HG02852 (cell line): ENCODE results near the gene AMOTL1.
A peak's percentile ranks its signal among the peaks of the same experiment; 100 is the strongest.

Experiments
- ATAC-seq: cut with Tn5 transposase; IDR thresholded peaks from one replicate; pipeline ENCODE4 v1.9.1; 2021; ENCODE audit warnings: mild to moderate bottlenecking, moderate library complexity; ENCODE audit not compliant: unreplicated experiment

AMOTL1 gene

GRCh38 chr11:94767291-94767690 is 865 bp upstream of the AMOTL1 start:
- ATAC-seq, result no peak

- peak; percentile 31 for ATAC-seq
Measured at GRCh38 chr11:94768602-94769541, 716 bp downstream of the AMOTL1 start.

GRCh38 chr11:94769880-94770279 is 1.7 kb downstream of the AMOTL1 start:
- no peak for ATAC-seq

GRCh38 chr11:94770563-94771120 is 2.5 kb downstream of the AMOTL1 start:
- no peak for ATAC-seq

- no peak for ATAC-seq
Measured at GRCh38 chr11:94771390-94771789, 3.2 kb downstream of the AMOTL1 start.

GRCh38 chr11:94771951-94772350 is 3.8 kb downstream of the AMOTL1 start:
- ATAC-seq, result no peak

GRCh38 chr11:94773842-94774241 is 5.7 kb downstream of the AMOTL1 start:
- no peak for ATAC-seq

GRCh38 chr11:94774345-94774744 is 6.2 kb downstream of the AMOTL1 start:
- no peak for ATAC-seq

- ATAC-seq, result no peak
Measured at GRCh38 chr11:94775567-94776327, 7.6 kb downstream of the AMOTL1 start.

- ATAC-seq, result no peak
Measured at GRCh38 chr11:94776351-94777321, 8.5 kb downstream of the AMOTL1 start.

GRCh38 chr11:94780432-94780831 is 12.3 kb downstream of the AMOTL1 start:
- ATAC-seq, result peak; percentile 45

- no peak for ATAC-seq
Measured at GRCh38 chr11:94781837-94782236, 13.7 kb downstream of the AMOTL1 start.

- no peak for ATAC-seq
Measured at GRCh38 chr11:94782446-94782845, 14.3 kb downstream of the AMOTL1 start.

- no peak for ATAC-seq
Measured at GRCh38 chr11:94784884-94785283, 16.7 kb downstream of the AMOTL1 start.

- ATAC-seq, result no peak
Measured at GRCh38 chr11:94785509-94785908, 17.4 kb downstream of the AMOTL1 start.

- ATAC-seq, result peak; percentile 66
Measured at GRCh38 chr11:94786264-94787126, 18.3 kb downstream of the AMOTL1 start.

GRCh38 chr11:94787801-94788200 is 19.6 kb downstream of the AMOTL1 start:
- no peak for ATAC-seq

GRCh38 chr11:94788396-94788795 is 20.2 kb downstream of the AMOTL1 start:
- no peak for ATAC-seq

GRCh38 chr11:94790197-94790596 is 22.0 kb downstream of the AMOTL1 start:
- ATAC-seq, result no peak
